ENCODE data around the gene PSD.
A peak's percentile ranks its signal among the peaks of the same experiment; 100 is the strongest.

Gene PSD

GRCh38 chr10:102432162-102432950 lies 13.8 kb upstream of the PSD start, which contains the start of gene CUEDC2:
CUEDC2 (minus strand) TSS chr10:102432574; CDS start chr10:102425188, 7,386 bp downstream.
- Mint-ChIP-seq H3K36me3 (ENCODE audit: low read depth) (peaks cover 11% of the 10 kb centered on the region), H3K27me3 (no peaks in the 10 kb centered on the region)

DNA sequence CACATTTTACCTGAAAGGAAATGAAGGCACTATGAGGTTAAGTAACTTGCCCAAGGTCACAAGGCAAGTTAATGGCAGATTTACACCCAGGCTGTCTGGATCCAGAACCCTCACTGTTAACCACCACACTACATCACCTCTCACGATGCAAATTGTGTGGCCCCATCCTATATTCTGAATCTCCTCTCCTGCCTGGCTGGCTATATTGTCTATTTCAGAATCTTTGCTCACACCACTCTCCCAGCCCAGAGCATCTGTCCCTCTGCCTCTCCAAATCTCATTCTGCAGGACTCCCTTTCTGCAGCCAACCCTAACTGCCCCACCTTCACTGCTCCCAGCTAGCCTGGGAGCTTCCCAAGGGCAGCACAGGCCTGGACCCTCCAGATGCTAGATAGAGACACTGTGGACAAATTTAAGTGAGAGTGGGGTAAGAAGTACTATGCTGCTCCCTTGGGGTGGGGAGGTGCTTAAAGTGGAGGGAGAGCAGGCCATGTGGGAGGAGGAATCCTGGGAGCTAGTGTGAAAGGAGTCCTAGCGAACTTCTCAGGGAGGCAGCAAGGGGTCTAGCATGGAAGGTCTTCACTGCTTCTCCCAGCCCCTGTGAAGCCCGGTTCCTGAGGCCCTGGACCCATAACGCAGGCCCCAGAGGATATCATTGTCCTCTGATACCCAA lies 13.0 kb upstream of the PSD start:
- H3K4me1 Mint-ChIP-seq (ENCODE audit: low read depth), result peaks cover 53% of the 10 kb centered on the region
- peak overlapping the region; percentile 92 for H3K4me3 Mint-ChIP-seq
- peak overlapping the region; percentile 98 for H3K27ac Mint-ChIP-seq
- H3K27me3 Mint-ChIP-seq, result no peaks in the 10 kb centered on the region
- no peaks in the 10 kb centered on the region for H3K9me3 Mint-ChIP-seq
- H3K36me3 Mint-ChIP-seq (ENCODE audit: low read depth), result peaks cover 8% of the 10 kb centered on the region

More at GRCh38 chr10:102432162-102432950, 13.8 kb upstream of the PSD start, which contains the start of gene CUEDC2:
- peak within 1 kb of the TSS; percentile 98 for H3K27ac Mint-ChIP-seq
- H3K9me3 Mint-ChIP-seq, result no peaks in the 10 kb centered on the region
- peaks cover 53% of the 10 kb centered on the region for H3K4me1 Mint-ChIP-seq (ENCODE audit: low read depth)
- H3K4me3 Mint-ChIP-seq, result peak within 1 kb of the TSS; percentile 92

- H3K4me1 Mint-ChIP-seq (ENCODE audit: low read depth), result peaks cover 42% of the 10 kb centered on the region
- H3K27me3 Mint-ChIP-seq, result no peaks in the 10 kb centered on the region
- no peak overlapping the region for H3K4me3 Mint-ChIP-seq
- peaks cover 10% of the 10 kb centered on the region for H3K36me3 Mint-ChIP-seq (ENCODE audit: low read depth)
- H3K27ac Mint-ChIP-seq, result no peak overlapping the region
- H3K9me3 Mint-ChIP-seq, result no peaks in the 10 kb centered on the region
These were observed 10.9 kb upstream of the PSD start for GRCh38 chr10:102429468-102429867.

- Mint-ChIP-seq H3K4me3 (no peak overlapping the region), H3K27ac (peak overlapping the region; percentile 72), H3K36me3 (ENCODE audit: low read depth) (peaks cover 10% of the 10 kb centered on the region), H3K4me1 (ENCODE audit: low read depth) (peaks cover 40% of the 10 kb centered on the region), H3K9me3 (no peaks in the 10 kb centered on the region), H3K27me3 (no peaks in the 10 kb centered on the region)
These were observed 8.3 kb upstream of the PSD start for GRCh38 chr10:102426803-102427287.

GRCh38 chr10:102425444-102425843 lies 6.9 kb upstream of the PSD start:
- H3K36me3 Mint-ChIP-seq (ENCODE audit: low read depth), result peaks cover 5% of the 10 kb centered on the region
- no peak overlapping the region for H3K27ac Mint-ChIP-seq
- H3K4me3 Mint-ChIP-seq, result no peak overlapping the region

GRCh38 chr10:102424916-102425315 lies 6.3 kb upstream of the PSD start:
- Mint-ChIP-seq H3K4me1 (ENCODE audit: low read depth) (peaks cover 45% of the 10 kb centered on the region), H3K9me3 (no peaks in the 10 kb centered on the region), H3K36me3 (ENCODE audit: low read depth) (peaks cover 5% of the 10 kb centered on the region), H3K27ac (no peak overlapping the region), H3K27me3 (no peaks in the 10 kb centered on the region), H3K4me3 (no peak overlapping the region)

More at GRCh38 chr10:102425444-102425843, 6.9 kb upstream of the PSD start:
- H3K9me3 Mint-ChIP-seq, result no peaks in the 10 kb centered on the region
- H3K4me1 Mint-ChIP-seq (ENCODE audit: low read depth), result peaks cover 40% of the 10 kb centered on the region
- H3K27me3 Mint-ChIP-seq, result no peaks in the 10 kb centered on the region

GRCh38 chr10:102424145-102424544 lies 5.6 kb upstream of the PSD start:
- Mint-ChIP-seq H3K27me3 (no peaks in the 10 kb centered on the region), H3K4me1 (ENCODE audit: low read depth) (peaks cover 53% of the 10 kb centered on the region), H3K36me3 (ENCODE audit: low read depth) (peaks cover 5% of the 10 kb centered on the region), H3K9me3 (no peaks in the 10 kb centered on the region), H3K27ac (no peak overlapping the region), H3K4me3 (no peak overlapping the region)

GRCh38 chr10:102423372-102423968 lies 4.9 kb upstream of the PSD start:
- peak overlapping the region; percentile 97 for H3K4me3 Mint-ChIP-seq
- peaks cover under 1% of the 10 kb centered on the region for H3K27me3 Mint-ChIP-seq
- peaks cover 5% of the 10 kb centered on the region for H3K36me3 Mint-ChIP-seq (ENCODE audit: low read depth)
- H3K9me3 Mint-ChIP-seq, result no peaks in the 10 kb centered on the region
- H3K4me1 Mint-ChIP-seq (ENCODE audit: low read depth), result peaks cover 55% of the 10 kb centered on the region
- H3K27ac Mint-ChIP-seq, result no peak overlapping the region

DNA sequence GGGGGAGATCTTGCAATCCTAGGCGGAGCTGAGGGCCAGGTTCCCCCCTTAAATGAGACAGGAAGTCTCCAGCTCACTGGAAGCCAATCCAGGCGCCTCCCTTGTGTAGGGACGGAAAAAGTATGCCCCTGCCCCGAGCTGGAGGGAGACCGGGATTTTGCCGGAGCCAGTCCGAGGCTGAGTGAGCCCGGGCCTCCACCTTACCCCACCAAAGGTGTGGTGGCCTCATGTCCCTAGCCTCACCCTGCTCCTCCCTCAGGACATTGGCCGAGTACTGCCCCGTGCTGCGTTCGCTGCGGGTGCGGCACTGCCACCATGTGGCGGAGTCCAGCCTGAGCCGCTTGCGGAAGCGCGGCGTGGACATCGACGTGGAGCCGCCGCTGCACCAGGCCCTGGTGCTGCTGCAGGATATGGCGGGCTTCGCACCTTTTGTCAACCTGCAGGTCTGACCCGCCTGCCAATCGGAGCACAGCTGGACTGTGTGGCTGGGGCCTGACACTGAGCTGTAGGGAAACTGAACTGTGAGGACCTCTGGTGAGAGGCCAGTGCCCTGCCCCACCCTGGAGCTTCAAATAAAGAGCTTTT lies 4.1 kb upstream of the PSD start:
- Mint-ChIP-seq H3K4me3 (peak overlapping the region; percentile 97), H3K27me3 (peaks cover 8% of the 10 kb centered on the region), H3K4me1 (ENCODE audit: low read depth) (peaks cover 56% of the 10 kb centered on the region), H3K9me3 (no peaks in the 10 kb centered on the region), H3K27ac (peak overlapping the region; percentile 52), H3K36me3 (ENCODE audit: low read depth) (peaks cover 5% of the 10 kb centered on the region)

- H3K27me3 Mint-ChIP-seq, result peaks cover 15% of the 10 kb centered on the region
These were observed 3.4 kb upstream of the PSD start for GRCh38 chr10:102421757-102422512.

GRCh38 chr10:102421507-102421756 lies 2.8 kb upstream of the PSD start:
- Mint-ChIP-seq H3K4me1 (ENCODE audit: low read depth) (peaks cover 44% of the 10 kb centered on the region), H3K27ac (peak overlapping the region; percentile 90), H3K9me3 (no peaks in the 10 kb centered on the region), H3K27me3 (peaks cover 16% of the 10 kb centered on the region), H3K4me3 (peak overlapping the region; percentile 97), H3K36me3 (ENCODE audit: low read depth) (peaks cover 3% of the 10 kb centered on the region)

More at GRCh38 chr10:102421757-102422512, 3.4 kb upstream of the PSD start:
- Mint-ChIP-seq H3K9me3 (no peaks in the 10 kb centered on the region), H3K4me1 (ENCODE audit: low read depth) (peaks cover 49% of the 10 kb centered on the region), H3K27ac (peak overlapping the region; percentile 90), H3K36me3 (ENCODE audit: low read depth) (peaks cover 5% of the 10 kb centered on the region), H3K4me3 (peak overlapping the region; percentile 97)

DNA sequence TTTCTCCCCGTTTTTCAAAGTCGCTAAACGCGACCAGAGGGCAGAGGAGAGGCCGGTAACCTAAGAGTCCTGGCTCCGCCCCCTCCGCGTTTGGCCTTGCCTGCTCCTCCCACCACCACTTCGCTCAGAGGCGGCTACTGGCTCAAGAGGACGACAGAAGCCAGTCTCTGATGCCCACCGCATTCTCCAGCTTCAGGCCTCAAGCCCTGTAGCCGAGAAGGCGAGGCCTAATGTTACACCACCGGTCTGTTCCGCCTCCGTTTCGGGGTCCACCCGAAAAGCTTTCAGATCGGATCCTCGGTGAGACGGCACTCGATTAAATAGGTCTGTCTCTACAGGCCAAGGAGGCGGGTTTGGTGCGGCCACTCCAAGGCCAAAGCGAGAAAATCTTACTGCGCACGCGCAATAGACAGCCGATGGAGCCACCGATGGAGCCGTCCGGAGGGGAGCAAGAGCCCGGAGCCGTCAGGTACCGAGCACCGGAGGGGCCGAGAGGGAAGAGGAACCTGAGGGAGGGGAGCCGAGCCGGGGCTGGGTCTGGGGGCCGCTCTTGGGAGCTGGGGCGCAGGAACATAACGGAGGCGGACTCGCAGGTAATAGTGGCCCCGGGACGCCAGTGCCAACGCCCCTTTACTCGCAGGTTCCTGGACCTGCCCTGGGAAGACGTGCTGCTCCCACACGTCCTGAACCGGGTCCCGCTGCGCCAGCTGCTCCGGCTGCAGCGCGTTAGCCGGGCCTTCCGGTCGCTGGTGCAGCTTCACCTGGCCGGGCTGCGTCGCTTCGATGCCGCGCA lies 2.3 kb upstream of the PSD start, which contains the start of gene FBXL15:
FBXL15 (plus strand) TSS at position 123 of the 793 bp plus-strand sequence; CDS start at position 417, 294 bp downstream.
- Mint-ChIP-seq H3K36me3 (ENCODE audit: low read depth) (no peaks in the 10 kb centered on the region), H3K4me3 (peak within 1 kb of the TSS; percentile 97), H3K9me3 (no peaks in the 10 kb centered on the region), H3K27me3 (peaks cover 19% of the 10 kb centered on the region), H3K4me1 (ENCODE audit: low read depth) (peaks cover 41% of the 10 kb centered on the region), H3K27ac (peak within 1 kb of the TSS; percentile 90)

DNA sequence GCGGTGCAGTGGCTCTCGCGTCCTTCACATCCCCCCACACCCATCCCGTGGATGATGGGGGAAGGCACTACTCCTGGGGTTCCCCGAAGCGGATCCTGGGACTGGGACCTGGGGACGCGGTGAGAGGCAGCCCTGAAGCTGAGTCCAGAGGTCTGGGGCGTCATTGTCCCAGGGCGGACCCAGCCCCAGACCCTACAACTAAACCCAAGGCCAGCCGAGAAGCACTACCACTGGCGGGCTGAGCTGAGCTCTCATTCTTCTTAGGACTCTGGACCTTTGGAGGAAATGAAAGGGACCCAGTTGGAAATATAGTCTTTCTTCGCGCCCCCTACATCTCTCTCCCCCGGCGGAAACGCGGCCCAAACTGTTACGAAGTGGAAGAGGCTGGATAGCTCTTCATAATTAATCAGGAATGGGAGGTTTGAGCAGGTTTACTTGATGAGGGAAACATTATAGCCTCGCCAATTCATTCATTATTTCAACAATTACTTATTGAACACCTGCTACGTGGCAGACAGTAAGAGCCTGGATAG lies 1.7 kb upstream of the PSD start:
- H3K4me1 Mint-ChIP-seq (ENCODE audit: low read depth), result peaks cover 41% of the 10 kb centered on the region
- H3K27me3 Mint-ChIP-seq, result peaks cover 24% of the 10 kb centered on the region
- peak overlapping the region; percentile 90 for H3K27ac Mint-ChIP-seq
- H3K36me3 Mint-ChIP-seq (ENCODE audit: low read depth), result no peaks in the 10 kb centered on the region
- peak overlapping the region; percentile 97 for H3K4me3 Mint-ChIP-seq
- H3K9me3 Mint-ChIP-seq, result no peaks in the 10 kb centered on the region
